Nephron (organoid): Measurements from ENCODE around the gene GTF2H4.

Source experiments
- H3K27ac Mint-ChIP-seq, 3 experiments: 2 replicates each; pipeline ENCODE4 v1.8.0; 2020; ENCODE audit warnings: mixed read lengths in 3 of 3, mild to moderate bottlenecking in 2 of 3, moderate library complexity in 1 of 3
- H3K27me3 Mint-ChIP-seq: 2 replicates; pipeline ENCODE4 v1.8.0; 2021; ENCODE audit warnings: low read depth, mild to moderate bottlenecking, moderate library complexity, mixed read lengths
- H3K36me3 Mint-ChIP-seq: 2 replicates; pipeline ENCODE4 v1.8.0; 2020; ENCODE audit warnings: low read depth, mixed read lengths
- H3K4me1 Mint-ChIP-seq: 2 replicates; pipeline ENCODE4 v1.8.0; 2020; ENCODE audit warnings: mixed read lengths
- H3K4me3 Mint-ChIP-seq, 3 experiments: 2 replicates each; pipeline ENCODE4 v1.8.0; 2020; ENCODE audit warnings: mild to moderate bottlenecking in 3 of 3, mixed read lengths in 3 of 3, moderate library complexity in 2 of 3
- H3K9me3 Mint-ChIP-seq: 2 replicates; pipeline ENCODE4 v1.8.0; 2020; ENCODE audit warnings: mixed read lengths
- CTCF ChIP-seq, 3 experiments: fragments of 200-600 bp; sonication (generic); IDR thresholded peaks; one replicate each; pipeline ENCODE4 v1.5.0; 2021; ENCODE audit warnings: antibody characterized with exemption in 3 of 3; ENCODE audit not compliant: unreplicated experiment in 3 of 3

The GTF2H4 gene

GRCh38 chr6:30960907-30961673 is 53.1 kb downstream of the GTF2H4 start:
- peaks cover 18% of the 10 kb centered on the region for H3K27me3 Mint-ChIP-seq
- H3K4me3 Mint-ChIP-seq, result no peak overlapping the region
- no peak for TF ChIP-seq CTCF (IDR thresholded peaks at IDR 0.05; ENCODE audit: unreplicated experiment in 3 of 3)
- H3K9me3 Mint-ChIP-seq, result no peaks in the 10 kb centered on the region
- H3K36me3 Mint-ChIP-seq, result no peaks in the 10 kb centered on the region
- peaks cover 16% of the 10 kb centered on the region for H3K4me1 Mint-ChIP-seq
- no peak overlapping the region for H3K27ac Mint-ChIP-seq

GRCh38 chr6:30962716-30963115 is 54.7 kb downstream of the GTF2H4 start:
- no peak for TF ChIP-seq CTCF (IDR thresholded peaks at IDR 0.05; ENCODE audit: unreplicated experiment in 3 of 3)
- no peak overlapping the region for H3K27ac Mint-ChIP-seq
- H3K36me3 Mint-ChIP-seq, result no peaks in the 10 kb centered on the region
- no peaks in the 10 kb centered on the region for H3K9me3 Mint-ChIP-seq
- H3K4me3 Mint-ChIP-seq, result no peak overlapping the region
- H3K27me3 Mint-ChIP-seq, result peaks cover 11% of the 10 kb centered on the region
- H3K4me1 Mint-ChIP-seq, result peaks cover 10% of the 10 kb centered on the region

GRCh38 chr6:30963641-30964040 is 55.6 kb downstream of the GTF2H4 start:
- Mint-ChIP-seq H3K27me3 (peaks cover 11% of the 10 kb centered on the region), H3K36me3 (no peaks in the 10 kb centered on the region), H3K4me3 (no peak overlapping the region), H3K9me3 (no peaks in the 10 kb centered on the region), H3K4me1 (peaks cover 10% of the 10 kb centered on the region), H3K27ac (no peak overlapping the region)
- no peak for TF ChIP-seq CTCF (IDR thresholded peaks at IDR 0.05; ENCODE audit: unreplicated experiment in 3 of 3)
